MG63 (cell line): Measurements from ENCODE around the gene OBSL1. TPM values are rescaled to one million over a fixed set of nuclear protein-coding genes. Genes with fewer than 3 reads are reported as not detected.
A peak's percentile ranks its signal among the peaks of the same experiment; 100 is the strongest.

Experiments used
- DNase-seq: peaks from one replicate; pipeline ENCODE4 v3.0.0-alpha.2; 2020
- H3K27me3 ChIP-seq: fragments of 250-450 bp; sonication (Bioruptor Pico); 2 replicates; pipeline ENCODE4 v1.5.1; 2020; ENCODE audit warnings: mild to moderate bottlenecking, moderate library complexity
- H3K36me3 ChIP-seq: fragments of 250-450 bp; sonication (Bioruptor Pico); 2 replicates; pipeline ENCODE4 v1.5.1; 2020; ENCODE audit warnings: mild to moderate bottlenecking, moderate library complexity
- H3K4me3 ChIP-seq: fragments of 250-450 bp; sonication (Bioruptor Pico); 2 replicates; pipeline ENCODE4 v1.5.1; 2020; ENCODE audit warnings: mild to moderate bottlenecking, moderate library complexity
- H3K9me3 ChIP-seq: fragments of 250-450 bp; sonication (Bioruptor Pico); 2 replicates; pipeline ENCODE4 v1.5.1; 2020; ENCODE audit warnings: mild to moderate bottlenecking, moderate library complexity
- total RNA-seq: library from RNA; depleted of rRNA; stranded (reverse); fragments of >200 nt; shearing (Covaris generic); gene quantifications from 2 replicates; pipeline ENCODE4 v1.2.3, GENCODE V29; 2014; ENCODE audit warnings: low replicate concordance

Gene OBSL1
- total RNA-seq, 1 experiment from 2014 or later = 49.9 TPM

DNA sequence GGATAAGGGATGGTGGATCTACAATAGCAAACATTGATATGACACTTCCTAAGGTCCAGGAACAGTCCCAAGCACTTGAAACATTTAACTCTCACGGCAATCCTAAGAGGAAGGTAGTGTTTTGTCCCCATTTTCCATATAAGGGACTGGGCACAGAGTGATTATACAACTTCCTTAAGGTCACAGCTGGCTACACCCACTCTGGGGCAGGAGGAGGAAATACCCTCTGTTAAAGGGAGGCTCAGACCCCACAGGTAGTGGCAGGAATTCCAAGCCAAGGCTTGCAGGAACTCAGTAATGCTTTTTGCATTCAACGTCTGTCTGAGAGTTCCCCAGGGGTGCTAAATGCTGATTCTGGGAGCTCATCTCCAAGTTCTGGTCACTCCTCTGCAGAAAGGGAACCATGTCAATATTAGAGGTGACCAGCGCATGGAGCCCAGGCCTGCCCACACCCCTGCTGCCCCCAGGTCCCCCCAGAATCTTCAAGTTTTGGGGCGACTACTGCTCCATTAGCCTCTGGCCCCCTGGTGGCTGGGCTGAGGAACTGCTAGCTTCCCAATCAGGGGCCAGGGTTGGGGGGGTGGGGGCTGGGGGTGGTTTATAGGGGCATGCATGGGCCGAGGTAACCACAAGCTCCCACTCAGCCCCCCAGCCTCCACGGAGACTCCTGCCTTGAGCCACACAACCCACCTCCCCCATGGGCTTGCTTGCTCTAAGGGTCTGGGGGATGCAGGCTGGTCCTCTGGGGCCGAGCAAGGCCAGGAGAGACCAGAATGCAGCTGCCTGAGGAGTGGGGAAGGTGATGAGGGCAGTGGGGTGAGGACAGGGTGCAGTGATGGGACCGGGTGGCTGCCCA lies 11.1 kb downstream of the OBSL1 start:
- Histone ChIP-seq H3K27me3 (no peaks in the 10 kb centered on the region), H3K9me3 (no peaks in the 10 kb centered on the region), H3K36me3 (no peaks in the 10 kb centered on the region), H3K4me3 (no peak overlapping the region)
- no peak for DNase-seq

DNA sequence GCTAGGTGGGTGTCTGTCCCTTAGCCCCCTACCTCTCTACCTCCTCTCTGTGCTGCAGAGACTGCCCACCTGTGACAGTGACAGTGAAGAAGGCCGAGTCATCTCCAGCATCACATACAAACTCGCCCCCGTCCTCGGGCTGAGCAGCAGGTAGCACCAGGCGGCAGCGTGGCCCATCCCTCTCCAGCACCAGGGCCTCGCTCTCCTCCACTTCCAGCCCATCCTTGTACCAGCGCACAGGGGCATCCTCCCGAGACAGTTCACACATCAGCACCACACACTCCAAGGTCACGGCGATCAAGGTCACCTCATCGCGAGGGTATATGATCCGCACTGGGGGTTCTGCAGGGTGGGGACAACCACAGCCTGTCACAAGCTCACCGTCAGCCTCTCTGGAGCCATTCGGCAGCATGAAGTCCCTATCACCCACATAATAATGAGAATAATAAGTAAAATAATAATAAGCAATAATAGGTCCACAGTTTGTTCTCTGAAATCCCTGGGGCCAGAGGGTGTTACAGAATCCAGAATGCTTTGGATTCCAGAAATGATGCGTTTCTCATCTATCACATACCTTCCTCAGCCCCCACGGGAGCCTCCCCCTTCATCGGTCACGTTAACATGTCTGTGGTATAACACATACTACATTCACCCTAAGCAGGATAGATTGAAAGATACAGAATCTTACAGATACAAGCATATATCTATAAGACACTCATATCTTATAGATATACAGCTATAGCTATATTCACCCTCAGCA lies 12.0 kb downstream of the OBSL1 start:
- DNase-seq = no peak
- H3K4me3 ChIP-seq = no peak overlapping the region
- H3K9me3 ChIP-seq = no peaks in the 10 kb centered on the region
- H3K36me3 ChIP-seq = no peaks in the 10 kb centered on the region
- H3K27me3 ChIP-seq = no peaks in the 10 kb centered on the region

DNA sequence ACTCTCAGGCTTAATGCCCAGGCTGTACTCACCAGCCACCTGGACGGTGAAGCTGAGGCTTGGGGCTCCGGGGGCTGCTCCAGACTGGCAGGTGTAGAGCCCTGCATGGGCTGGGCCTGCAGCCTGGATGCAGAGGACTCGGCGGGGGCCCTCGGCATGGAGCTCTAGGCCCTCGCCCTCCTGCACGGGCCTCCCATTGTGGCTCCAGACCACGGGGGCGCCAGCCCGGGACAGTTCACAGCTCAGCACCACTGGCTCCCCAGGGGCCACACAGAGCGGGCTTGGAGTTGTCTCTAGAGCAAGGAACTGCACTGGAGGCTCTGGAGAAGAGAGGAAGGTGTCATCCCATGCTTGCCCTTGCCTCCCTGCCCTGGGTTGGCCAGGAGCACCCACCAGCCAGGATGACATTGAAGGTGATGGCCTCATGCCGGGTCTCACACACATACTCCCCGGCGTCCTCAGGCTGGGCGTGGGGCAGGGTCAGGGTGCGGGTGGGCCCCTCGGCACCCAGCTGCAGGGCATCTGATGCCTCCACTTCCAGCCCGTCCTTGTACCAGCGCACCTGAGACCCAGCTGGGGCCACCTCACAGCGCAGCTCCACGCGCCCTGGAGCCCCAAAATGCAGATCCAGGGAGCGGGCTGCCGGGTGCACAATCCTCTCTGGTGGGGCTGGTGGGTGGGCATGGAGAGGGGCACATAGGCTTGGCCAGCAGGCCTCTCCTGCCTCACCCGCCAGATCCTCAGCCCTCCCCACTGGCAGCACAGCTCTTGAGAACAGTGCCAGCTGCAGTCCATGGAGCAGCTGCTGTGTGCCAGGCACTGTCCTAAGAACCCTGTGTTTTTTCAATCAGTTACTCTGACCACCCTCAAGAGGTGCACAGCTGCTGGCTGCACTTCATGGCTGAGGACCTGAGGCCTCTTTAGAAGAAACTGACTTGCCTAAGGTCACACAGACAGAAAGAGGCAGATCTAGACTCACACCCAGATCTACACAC lies 13.3 kb downstream of the OBSL1 start:
- Histone ChIP-seq H3K9me3 (no peaks in the 10 kb centered on the region), H3K4me3 (no peak overlapping the region), H3K36me3 (no peaks in the 10 kb centered on the region), H3K27me3 (no peaks in the 10 kb centered on the region)
- DNase-seq = no peak

DNA sequence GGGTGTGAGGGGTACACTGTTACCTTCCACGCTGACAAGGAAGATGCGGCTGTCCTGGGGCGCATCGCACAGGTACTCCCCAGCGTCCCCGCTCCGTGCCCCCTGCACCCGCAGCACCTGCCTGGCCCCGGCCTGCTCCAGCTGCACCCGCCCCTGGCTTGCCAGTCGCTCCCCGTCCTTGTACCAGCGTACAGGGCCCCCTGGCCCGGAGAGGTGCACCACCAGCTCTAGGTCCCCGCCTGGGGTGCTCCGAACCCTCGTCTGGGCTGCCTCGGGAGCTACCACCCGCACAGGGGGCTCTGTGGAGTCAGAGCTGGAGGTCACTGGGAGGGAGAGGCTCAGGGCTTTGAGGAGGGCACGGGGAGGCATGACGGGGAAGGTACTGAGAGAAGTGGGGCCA lies 14.0 kb downstream of the OBSL1 start:
- Histone ChIP-seq H3K9me3 (no peaks in the 10 kb centered on the region), H3K4me3 (no peak overlapping the region), H3K36me3 (no peaks in the 10 kb centered on the region), H3K27me3 (no peaks in the 10 kb centered on the region)
- no peak for DNase-seq

DNA sequence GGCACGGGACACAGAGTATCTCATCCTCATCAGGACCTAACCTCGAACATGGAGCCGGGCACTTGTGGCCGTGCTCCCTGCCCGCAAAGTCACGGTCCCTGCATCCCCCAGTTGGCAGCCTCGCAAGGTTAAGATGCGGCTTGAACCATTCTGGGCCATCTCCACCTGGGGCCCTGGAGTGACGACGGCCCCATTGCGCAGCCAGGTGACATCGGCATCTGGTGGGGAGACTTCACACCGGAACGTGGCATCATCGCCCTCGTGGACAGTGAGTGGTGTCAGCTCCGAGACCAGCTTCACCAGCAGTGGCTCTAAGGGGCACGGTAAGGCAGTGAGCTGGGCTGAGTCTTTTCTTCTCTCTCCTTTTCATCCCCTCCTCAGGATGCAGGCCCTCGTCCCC lies 14.9 kb downstream of the OBSL1 start:
- H3K36me3 ChIP-seq = no peaks in the 10 kb centered on the region
- no peaks in the 10 kb centered on the region for H3K27me3 ChIP-seq
- no peak for DNase-seq

DNA sequence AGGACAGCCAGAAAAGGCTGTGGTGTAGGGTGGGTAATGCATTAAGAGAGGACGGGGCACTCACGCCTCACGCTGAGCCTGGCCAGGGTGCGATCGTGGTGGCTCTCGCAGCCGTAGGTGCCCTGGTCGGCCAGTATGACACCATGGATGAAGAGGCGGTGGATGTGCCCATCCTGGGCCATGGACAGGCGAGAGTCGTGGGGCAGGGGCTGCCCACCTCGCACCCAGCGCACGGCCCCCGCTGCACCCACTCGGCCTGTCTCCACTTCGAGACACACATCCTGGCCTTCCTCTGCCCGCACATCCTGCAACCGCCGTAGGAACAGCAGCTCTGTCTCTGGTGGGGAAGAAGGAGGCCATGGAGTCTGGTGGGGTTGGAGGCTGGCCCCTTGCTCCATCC lies 15.4 kb downstream of the OBSL1 start:
- H3K27me3 ChIP-seq = no peaks in the 10 kb centered on the region
- H3K4me3 ChIP-seq = no peak overlapping the region
- DNase-seq = no peak
- no peaks in the 10 kb centered on the region for H3K9me3 ChIP-seq
- H3K36me3 ChIP-seq = no peaks in the 10 kb centered on the region

More for the DNA sequence above, 14.9 kb downstream of the OBSL1 start:
- Histone ChIP-seq H3K4me3 (no peak overlapping the region), H3K9me3 (no peaks in the 10 kb centered on the region)

DNA sequence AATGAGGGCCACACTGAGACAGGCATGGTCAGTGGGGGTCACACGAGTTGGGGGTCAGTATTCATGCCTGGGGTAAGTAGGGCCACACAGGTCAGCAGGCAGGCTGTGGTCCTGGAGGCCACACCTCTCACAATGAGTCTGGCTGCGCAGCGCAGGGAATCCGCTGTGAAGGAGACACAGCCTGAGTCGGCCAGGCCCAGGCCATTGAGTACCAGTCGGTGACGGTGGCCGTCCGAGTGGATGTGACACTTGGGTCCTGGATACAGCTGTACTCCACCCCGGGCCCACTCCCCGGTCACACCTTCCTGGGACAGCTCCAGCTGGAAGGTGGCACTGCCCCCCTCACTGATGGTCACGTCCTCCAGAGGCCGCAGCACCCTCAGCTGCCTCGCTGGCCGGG lies 17.0 kb downstream of the OBSL1 start:
- no peak for DNase-seq
- no peaks in the 10 kb centered on the region for H3K9me3 ChIP-seq

DNA sequence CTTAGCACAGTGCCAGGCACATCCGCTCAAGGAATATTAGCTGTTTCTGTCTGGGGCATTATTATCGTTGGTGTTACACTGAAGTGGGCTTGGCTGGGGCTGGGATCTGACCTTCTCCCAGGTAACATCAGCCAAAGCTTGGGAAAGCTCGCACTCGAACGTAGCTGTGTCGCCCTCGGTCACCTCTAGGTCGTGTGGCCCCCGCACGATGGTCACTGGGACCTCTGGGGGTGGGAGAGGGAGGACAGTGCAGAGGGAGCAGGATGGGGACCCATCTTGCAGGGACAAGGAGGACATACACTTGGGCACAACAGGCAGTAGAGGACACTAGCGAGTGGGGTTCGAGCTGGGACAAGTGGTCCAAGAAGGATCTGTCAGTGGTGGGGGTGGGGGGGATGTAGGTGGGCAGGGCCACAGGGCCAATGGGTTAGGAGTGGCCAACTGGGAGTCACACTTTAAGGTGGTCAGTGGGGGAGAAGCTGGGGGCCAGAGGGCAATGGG lies 17.8 kb downstream of the OBSL1 start:
- no peak for DNase-seq
- Histone ChIP-seq H3K27me3 (no peaks in the 10 kb centered on the region), H3K36me3 (no peaks in the 10 kb centered on the region), H3K9me3 (no peaks in the 10 kb centered on the region), H3K4me3 (no peak overlapping the region)

More for the DNA sequence above, 17.0 kb downstream of the OBSL1 start:
- H3K36me3 ChIP-seq = no peaks in the 10 kb centered on the region
- no peaks in the 10 kb centered on the region for H3K27me3 ChIP-seq
- no peak overlapping the region for H3K4me3 ChIP-seq

DNA sequence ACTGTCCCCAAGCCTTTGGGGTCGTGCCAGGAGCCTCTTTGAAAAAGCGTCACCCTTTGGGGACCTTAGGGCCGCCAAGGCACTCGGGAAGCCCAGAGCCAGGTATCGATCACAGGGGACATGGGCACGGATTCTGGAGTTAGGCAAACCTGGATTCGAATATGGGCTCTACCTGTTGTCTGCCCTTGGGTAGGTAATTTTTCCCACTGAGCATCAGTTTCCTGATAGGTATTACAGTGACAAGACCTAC lies 18.2 kb downstream of the OBSL1 start:
- H3K9me3 ChIP-seq = no peaks in the 10 kb centered on the region
- no peaks in the 10 kb centered on the region for H3K36me3 ChIP-seq
- H3K27me3 ChIP-seq = no peaks in the 10 kb centered on the region
- peak overlapping the region; percentile 61 for H3K4me3 ChIP-seq
- no peak for DNase-seq

DNA sequence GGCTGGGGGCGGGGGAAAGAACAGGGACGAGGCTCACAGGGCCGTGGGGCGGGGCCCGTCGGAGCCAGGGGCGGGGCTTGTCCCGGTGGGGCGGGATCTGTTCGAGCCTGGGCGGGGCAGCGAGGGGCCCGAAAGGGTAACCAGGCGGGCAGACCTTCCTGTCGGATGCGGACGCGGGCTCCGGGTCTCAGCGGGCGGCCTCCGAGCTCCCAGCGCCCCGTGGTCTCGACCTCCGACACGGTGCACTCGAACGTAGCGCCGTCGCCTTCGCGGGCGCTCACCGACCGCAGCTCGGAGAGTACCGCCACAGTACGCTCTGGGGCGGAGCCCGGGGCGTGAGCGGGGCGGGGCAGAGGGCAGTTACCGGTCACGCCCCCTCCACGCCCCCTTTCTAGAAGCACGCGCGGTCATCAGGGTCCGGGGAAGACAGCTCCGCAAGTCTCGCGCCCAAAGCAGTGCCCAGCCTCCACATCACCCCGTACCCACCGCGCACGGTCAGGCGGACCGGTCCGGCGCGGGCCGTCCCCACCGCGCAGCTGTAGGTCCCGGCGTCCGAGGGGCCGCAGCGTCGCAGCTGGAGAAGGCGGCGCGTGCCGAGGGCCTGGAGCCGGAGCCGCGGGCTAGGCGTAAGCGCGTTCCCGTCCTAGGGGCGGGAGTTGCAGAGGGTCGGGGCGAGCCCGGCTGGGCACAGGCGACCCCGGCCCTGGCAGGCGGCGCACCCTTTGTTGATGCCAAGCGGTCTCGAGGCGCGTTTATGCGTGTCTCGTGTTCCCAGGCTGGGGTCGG lies 18.8 kb downstream of the OBSL1 start:
- Histone ChIP-seq H3K4me3 (peak overlapping the region; percentile 61), H3K36me3 (no peaks in the 10 kb centered on the region), H3K9me3 (no peaks in the 10 kb centered on the region), H3K27me3 (no peaks in the 10 kb centered on the region)
- peak; percentile 79 for DNase-seq

DNA sequence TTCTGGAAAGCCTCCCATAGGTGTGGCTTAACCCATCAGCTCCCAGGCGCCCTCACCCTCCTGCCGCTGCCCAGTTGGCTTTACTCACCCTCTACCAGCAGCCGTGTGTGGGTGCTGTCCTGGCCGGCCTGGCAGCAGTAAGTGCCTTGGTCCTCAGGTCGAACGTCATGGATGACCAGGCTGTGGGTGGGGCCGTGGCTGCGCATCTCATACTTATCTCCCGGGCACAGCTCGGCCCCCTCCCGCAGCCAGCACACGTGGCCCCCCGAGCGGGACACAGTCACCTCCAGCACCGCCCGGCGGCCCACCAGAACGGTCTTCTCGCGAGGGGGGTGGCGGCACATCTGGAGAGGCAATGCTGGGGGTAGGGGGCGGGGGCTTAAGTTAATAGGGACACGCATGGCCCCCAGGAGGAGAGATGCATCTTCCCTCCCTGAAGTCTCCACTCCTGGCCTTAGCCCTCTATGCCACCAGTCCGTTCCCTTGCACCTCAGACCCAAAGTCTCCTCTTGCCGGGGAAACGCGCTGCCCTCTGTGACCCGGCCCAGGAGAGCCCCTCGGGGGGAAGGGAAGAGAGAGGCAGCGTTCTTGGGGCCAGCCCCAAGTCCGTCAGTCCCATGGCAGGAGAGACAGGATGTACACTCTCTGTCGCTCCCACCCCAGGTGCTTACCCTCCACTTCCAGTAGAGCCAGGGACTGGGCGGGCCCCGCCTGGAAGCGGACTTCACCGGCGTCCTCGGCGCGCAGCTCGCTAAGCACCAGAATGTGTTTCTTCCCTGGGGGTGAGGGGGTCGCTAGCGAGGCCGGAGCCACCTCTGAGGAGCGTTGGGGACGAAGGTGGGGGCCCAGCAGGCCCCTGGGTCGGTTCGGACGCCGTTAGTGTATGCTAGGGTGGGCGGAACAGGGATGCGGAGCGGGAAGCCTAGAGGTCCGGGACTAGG lies 19.6 kb downstream of the OBSL1 start:
- DNase-seq = peak; percentile 23
- Histone ChIP-seq H3K27me3 (no peaks in the 10 kb centered on the region), H3K9me3 (no peaks in the 10 kb centered on the region), H3K4me3 (peak overlapping the region; percentile 61), H3K36me3 (no peaks in the 10 kb centered on the region)

DNA sequence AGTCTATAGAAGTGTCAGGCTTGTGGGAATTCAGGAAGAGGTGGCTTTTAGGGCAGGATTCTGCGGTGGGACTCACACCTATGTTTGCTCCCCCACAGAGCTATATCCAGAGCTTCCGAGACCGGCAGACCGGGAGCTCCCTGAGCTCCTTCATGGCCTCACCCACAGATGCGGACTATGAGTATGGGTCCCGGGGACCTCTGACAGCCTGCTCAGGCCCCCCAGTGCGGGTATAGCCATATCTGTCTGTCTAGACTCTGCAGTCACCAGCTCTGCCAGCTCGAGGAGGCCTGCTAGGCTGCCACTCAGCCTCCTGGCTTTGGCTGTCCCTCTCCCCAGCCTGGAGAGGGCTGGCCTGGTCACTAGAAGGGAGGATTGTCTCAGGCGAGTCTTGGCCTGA lies 21.7 kb downstream of the OBSL1 start:
- Histone ChIP-seq H3K27me3 (no peaks in the 10 kb centered on the region), H3K36me3 (no peaks in the 10 kb centered on the region), H3K4me3 (no peak overlapping the region), H3K9me3 (no peaks in the 10 kb centered on the region)
- no peak for DNase-seq

DNA sequence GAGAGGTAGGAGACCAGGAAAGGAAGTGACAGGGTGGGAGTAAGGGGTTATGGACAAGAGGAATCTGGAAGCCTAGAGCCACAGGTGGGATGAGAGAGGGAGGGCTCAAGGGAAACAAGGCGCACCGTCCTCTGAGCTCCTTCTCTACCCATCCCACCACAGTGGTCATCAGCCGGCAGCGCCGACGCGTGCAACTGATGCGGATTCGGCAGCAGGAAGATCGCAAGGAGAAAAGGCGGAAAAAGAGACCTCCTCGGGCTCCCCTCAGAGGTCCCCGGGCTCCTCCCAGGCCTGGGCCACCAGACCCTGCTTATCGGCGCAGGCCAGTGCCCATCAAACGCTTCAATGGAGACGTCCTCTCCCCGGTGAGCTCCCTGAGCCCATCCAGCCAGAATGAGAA lies 22.3 kb downstream of the OBSL1 start:
- DNase-seq = no peak
- Histone ChIP-seq H3K4me3 (no peak overlapping the region), H3K36me3 (no peaks in the 10 kb centered on the region), H3K27me3 (no peaks in the 10 kb centered on the region), H3K9me3 (no peaks in the 10 kb centered on the region)

DNA sequence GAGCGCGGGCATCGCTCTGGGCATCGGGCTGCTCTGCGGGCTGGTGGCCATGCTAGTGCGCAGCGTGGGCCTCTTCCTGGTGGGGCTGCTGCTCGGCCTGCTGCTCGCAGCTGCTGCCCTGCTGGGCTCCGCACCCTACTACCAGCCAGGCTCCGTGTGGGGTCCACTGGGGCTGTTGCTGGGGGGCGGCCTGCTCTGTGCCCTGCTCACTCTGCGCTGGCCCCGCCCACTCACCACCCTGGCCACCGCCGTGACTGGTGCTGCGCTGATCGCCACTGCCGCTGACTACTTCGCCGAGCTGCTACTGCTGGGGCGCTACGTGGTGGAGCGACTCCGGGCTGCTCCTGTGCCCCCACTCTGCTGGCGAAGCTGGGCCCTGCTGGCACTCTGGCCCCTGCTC lies 23.7 kb downstream of the OBSL1 start:
- Histone ChIP-seq H3K9me3 (no peaks in the 10 kb centered on the region), H3K4me3 (no peak overlapping the region), H3K36me3 (no peaks in the 10 kb centered on the region), H3K27me3 (no peaks in the 10 kb centered on the region)
- no peak for DNase-seq

DNA sequence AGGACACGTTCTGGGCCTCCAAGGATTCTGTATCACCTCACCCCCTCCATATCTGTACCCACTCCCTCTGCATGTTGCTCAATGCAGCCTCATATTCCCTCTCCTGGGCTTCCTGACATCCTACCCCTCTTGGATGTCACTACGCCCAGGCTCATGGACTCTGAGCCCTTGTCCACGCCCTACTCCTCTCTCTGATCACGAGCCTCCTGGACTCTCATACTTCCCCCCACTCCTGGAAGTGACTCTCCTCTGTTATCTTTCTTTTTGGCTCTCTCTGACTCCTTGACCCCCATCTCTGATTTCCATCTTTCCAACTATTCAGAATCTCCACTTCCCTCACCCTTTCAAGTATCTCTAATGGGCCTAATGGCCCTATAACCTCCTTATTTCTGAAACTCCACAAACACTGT lies 25.4 kb downstream of the OBSL1 start:
- DNase-seq = no peak
- peaks cover 8% of the 10 kb centered on the region for H3K36me3 ChIP-seq
- H3K9me3 ChIP-seq = no peaks in the 10 kb centered on the region
- no peaks in the 10 kb centered on the region for H3K27me3 ChIP-seq
- H3K4me3 ChIP-seq = no peak overlapping the region
